WTC11 (cell line): ENCODE results near the gene GREB1. TPM values are rescaled to one million over a fixed set of nuclear protein-coding genes. Genes with fewer than 3 reads are reported as not detected.

Source experiments
- ATAC-seq: fragments of 200-7000 bp; cut with Tn5 transposase; 2 replicates; pipeline ENCODE4 v1.10.0; 2021; ENCODE audit warnings: mild to moderate bottlenecking, moderate library complexity
- CTCF ChIA-PET: fragments of 300-600 bp; sonication (Branson Sonifier 250); formaldehyde crosslinking; loops from one replicate; lab custom pipeline; 2021; ENCODE audit warnings: antibody characterized with exemption; lab: Charles Lee
- POLR2A ChIA-PET: fragments of 350-600 bp; sonication (Branson Sonifier 250); formaldehyde crosslinking; loops from one replicate; lab custom pipeline; 2021; ENCODE audit warnings: antibody characterized with exemption; lab: Charles Lee
- DNase-seq: peaks from one replicate; pipeline ENCODE4 v3.0.0; 2021; ENCODE audit warnings: low spot score
- H3K27ac Mint-ChIP-seq: 2 replicates; pipeline ENCODE4 v1.8.0; 2021; ENCODE audit warnings: mixed read lengths
- H3K27me3 Mint-ChIP-seq: 2 replicates; pipeline ENCODE4 v1.8.0; 2021; ENCODE audit warnings: low read depth, mild to moderate bottlenecking, moderate library complexity, mixed read lengths
- H3K36me3 Mint-ChIP-seq: 2 replicates; pipeline ENCODE4 v1.8.0; 2021; ENCODE audit warnings: mixed read lengths
- H3K4me1 Mint-ChIP-seq: 2 replicates; pipeline ENCODE4 v1.8.0; 2022; ENCODE audit warnings: mixed read lengths
- H3K4me3 Mint-ChIP-seq: 2 replicates; pipeline ENCODE4 v1.8.0; 2021; ENCODE audit warnings: mild to moderate bottlenecking, moderate library complexity, mixed read lengths
- H3K9me3 Mint-ChIP-seq: 2 replicates; pipeline ENCODE4 v1.8.0; 2021; ENCODE audit warnings: mixed read lengths
- ATF1 ChIP-seq: sonication (generic); formaldehyde crosslinking; IDR thresholded peaks from 2 replicates; pipeline ENCODE4 v1.8.1; 2023; ENCODE audit warnings: mild to moderate bottlenecking, moderate library complexity, missing genetic modification reagents
- FOXK1 ChIP-seq: sonication (generic); formaldehyde crosslinking; IDR thresholded peaks from 2 replicates; pipeline ENCODE4 v1.8.0; 2022; ENCODE audit warnings: mild to moderate bottlenecking, moderate library complexity, missing genetic modification reagents
- FOXP4 ChIP-seq: sonication (generic); formaldehyde crosslinking; IDR thresholded peaks from 2 replicates; pipeline ENCODE4 v1.8.0; 2022; ENCODE audit warnings: mild to moderate bottlenecking, missing genetic modification reagents
- MXD4 ChIP-seq: fragments of 250-450 bp; sonication (Bioruptor Pico); IDR thresholded peaks from 2 replicates; pipeline ENCODE4 v1.8.0; 2021; ENCODE audit warnings: mild to moderate bottlenecking, moderate library complexity, borderline replicate concordance
- MYBL2 ChIP-seq: sonication (generic); formaldehyde crosslinking; IDR thresholded peaks from 2 replicates; pipeline ENCODE4 v1.8.1; 2023; ENCODE audit warnings: mild to moderate bottlenecking, moderate library complexity, missing genetic modification reagents
- PRRX2 ChIP-seq: fragments of 250-450 bp; sonication (Bioruptor Pico); IDR thresholded peaks from 2 replicates; pipeline ENCODE4 v1.8.0; 2021; ENCODE audit warnings: mild to moderate bottlenecking
- RORB ChIP-seq: fragments of 250-450 bp; sonication (Bioruptor Pico); IDR thresholded peaks from 2 replicates; pipeline ENCODE4 v1.9.0; 2021; ENCODE audit warnings: mild to moderate bottlenecking
- SMAD4 ChIP-seq: sonication (generic); formaldehyde crosslinking; IDR thresholded peaks from 2 replicates; pipeline ENCODE4 v1.8.0; 2022; ENCODE audit warnings: mild to moderate bottlenecking, missing genetic modification reagents
- TP53 ChIP-seq: sonication (generic); formaldehyde crosslinking; IDR thresholded peaks from 2 replicates; pipeline ENCODE4 v1.8.1; 2023; ENCODE audit warnings: mild to moderate bottlenecking, missing genetic modification reagents
- ZNF121 ChIP-seq: sonication (generic); formaldehyde crosslinking; IDR thresholded peaks from 2 replicates; pipeline ENCODE4 v1.8.0; 2023; ENCODE audit warnings: missing genetic modification reagents
- ZNF281 ChIP-seq: sonication (generic); formaldehyde crosslinking; IDR thresholded peaks from 2 replicates; pipeline ENCODE4 v1.8.0; 2023; ENCODE audit warnings: mild to moderate bottlenecking, missing genetic modification reagents
- ZNF416 ChIP-seq: fragments of 250-450 bp; sonication (Bioruptor Pico); IDR thresholded peaks from 2 replicates; pipeline ENCODE4 v1.9.0; 2021; ENCODE audit warnings: mild to moderate bottlenecking, inconsistent platforms
- total RNA-seq: library from RNA; stranded (reverse); gene quantifications from 3 replicates; pipeline ENCODE4 v1.2.3, GENCODE V29; 2021
- TF ChIP-seq, protein P1 (sequence below): fragments of 250-450 bp; sonication (Bioruptor Pico); IDR thresholded peaks from 2 replicates; pipeline ENCODE4 v1.8.0; 2021; ENCODE audit warnings: mild to moderate bottlenecking
- TF ChIP-seq, protein P2 (sequence below): sonication (generic); formaldehyde crosslinking; IDR thresholded peaks from 2 replicates; pipeline ENCODE4 v1.8.1; 2023; ENCODE audit warnings: mild to moderate bottlenecking, missing genetic modification reagents, borderline replicate concordance
- TF ChIP-seq, protein P3 (sequence below): sonication (generic); formaldehyde crosslinking; IDR thresholded peaks from 2 replicates; pipeline ENCODE4 v1.8.1; 2022; ENCODE audit warnings: low read depth, missing genetic modification reagents, borderline replicate concordance
- TF ChIP-seq, protein P4 (sequence below): sonication (generic); formaldehyde crosslinking; IDR thresholded peaks from 2 replicates; pipeline ENCODE4 v1.8.0; 2022; ENCODE audit warnings: mild to moderate bottlenecking, missing genetic modification reagents

Gene GREB1
- total RNA-seq, 1 experiment from 2014 or later: 35.7 TPM

DNA sequence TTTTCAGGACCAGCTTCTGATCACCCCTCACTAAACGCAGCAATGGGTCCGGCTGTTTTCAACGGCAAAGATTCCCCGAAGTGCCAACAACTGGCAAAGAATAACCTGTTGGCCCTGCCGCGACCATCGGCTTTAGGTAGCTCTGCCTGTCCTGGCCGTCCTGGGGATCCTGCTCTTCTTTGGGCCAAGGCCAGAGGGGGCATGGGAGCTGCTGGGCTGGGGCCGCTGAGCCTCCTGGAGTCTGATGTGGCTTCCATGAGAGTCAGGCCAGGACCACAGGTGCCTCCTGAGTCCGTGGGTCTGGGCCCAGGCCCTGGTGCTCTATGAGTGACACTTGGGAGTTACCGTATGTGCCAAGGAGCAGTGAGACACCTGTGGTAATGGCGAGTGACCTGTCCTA is 46.9 kb downstream of the GREB1 start:
- ATAC-seq (no peak), DNase-seq (no peak)
- ChIA-PET CTCF (interaction anchor here (6.6 to 7.9 kb wide), 2 partner anchors 45 to 99 kb away, joined by 191 to 229 read pairs; partner anchors contain the start of gene GREB1), POLR2A (no interaction called here)
- Mint-ChIP-seq H3K9me3 (no peaks in the 10 kb centered on the region), H3K27me3 (no peaks in the 10 kb centered on the region), H3K27ac (no peak overlapping the region), H3K36me3 (peaks cover 38% of the 10 kb centered on the region), H3K4me1 (peaks cover 33% of the 10 kb centered on the region), H3K4me3 (no peak overlapping the region)
- TF ChIP-seq RORB (CRISPR knock-in tag): no peak
- TF ChIP-seq, protein P1, sequence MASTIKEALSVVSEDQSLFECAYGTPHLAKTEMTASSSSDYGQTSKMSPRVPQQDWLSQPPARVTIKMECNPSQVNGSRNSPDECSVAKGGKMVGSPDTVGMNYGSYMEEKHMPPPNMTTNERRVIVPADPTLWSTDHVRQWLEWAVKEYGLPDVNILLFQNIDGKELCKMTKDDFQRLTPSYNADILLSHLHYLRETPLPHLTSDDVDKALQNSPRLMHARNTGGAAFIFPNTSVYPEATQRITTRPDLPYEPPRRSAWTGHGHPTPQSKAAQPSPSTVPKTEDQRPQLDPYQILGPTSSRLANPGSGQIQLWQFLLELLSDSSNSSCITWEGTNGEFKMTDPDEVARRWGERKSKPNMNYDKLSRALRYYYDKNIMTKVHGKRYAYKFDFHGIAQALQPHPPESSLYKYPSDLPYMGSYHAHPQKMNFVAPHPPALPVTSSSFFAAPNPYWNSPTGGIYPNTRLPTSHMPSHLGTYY: no peak
- TF ChIP-seq ZNF416 (CRISPR knock-in tag): no peak
- no peak for TF ChIP-seq MYBL2 (CRISPR knock-in tag)
- no peak for TF ChIP-seq TP53 (CRISPR knock-in tag)
- no peak for TF ChIP-seq MXD4 (CRISPR knock-in tag)
- TF ChIP-seq, protein P2, sequence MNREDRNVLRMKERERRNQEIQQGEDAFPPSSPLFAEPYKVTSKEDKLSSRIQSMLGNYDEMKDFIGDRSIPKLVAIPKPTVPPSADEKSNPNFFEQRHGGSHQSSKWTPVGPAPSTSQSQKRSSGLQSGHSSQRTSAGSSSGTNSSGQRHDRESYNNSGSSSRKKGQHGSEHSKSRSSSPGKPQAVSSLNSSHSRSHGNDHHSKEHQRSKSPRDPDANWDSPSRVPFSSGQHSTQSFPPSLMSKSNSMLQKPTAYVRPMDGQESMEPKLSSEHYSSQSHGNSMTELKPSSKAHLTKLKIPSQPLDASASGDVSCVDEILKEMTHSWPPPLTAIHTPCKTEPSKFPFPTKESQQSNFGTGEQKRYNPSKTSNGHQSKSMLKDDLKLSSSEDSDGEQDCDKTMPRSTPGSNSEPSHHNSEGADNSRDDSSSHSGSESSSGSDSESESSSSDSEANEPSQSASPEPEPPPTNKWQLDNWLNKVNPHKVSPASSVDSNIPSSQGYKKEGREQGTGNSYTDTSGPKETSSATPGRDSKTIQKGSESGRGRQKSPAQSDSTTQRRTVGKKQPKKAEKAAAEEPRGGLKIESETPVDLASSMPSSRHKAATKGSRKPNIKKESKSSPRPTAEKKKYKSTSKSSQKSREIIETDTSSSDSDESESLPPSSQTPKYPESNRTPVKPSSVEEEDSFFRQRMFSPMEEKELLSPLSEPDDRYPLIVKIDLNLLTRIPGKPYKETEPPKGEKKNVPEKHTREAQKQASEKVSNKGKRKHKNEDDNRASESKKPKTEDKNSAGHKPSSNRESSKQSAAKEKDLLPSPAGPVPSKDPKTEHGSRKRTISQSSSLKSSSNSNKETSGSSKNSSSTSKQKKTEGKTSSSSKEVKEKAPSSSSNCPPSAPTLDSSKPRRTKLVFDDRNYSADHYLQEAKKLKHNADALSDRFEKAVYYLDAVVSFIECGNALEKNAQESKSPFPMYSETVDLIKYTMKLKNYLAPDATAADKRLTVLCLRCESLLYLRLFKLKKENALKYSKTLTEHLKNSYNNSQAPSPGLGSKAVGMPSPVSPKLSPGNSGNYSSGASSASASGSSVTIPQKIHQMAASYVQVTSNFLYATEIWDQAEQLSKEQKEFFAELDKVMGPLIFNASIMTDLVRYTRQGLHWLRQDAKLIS (CRISPR knock-in tag): no peak
- TF ChIP-seq ZNF281 (CRISPR knock-in tag): no peak
- TF ChIP-seq, protein P3, sequence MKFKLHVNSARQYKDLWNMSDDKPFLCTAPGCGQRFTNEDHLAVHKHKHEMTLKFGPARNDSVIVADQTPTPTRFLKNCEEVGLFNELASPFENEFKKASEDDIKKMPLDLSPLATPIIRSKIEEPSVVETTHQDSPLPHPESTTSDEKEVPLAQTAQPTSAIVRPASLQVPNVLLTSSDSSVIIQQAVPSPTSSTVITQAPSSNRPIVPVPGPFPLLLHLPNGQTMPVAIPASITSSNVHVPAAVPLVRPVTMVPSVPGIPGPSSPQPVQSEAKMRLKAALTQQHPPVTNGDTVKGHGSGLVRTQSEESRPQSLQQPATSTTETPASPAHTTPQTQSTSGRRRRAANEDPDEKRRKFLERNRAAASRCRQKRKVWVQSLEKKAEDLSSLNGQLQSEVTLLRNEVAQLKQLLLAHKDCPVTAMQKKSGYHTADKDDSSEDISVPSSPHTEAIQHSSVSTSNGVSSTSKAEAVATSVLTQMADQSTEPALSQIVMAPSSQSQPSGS: no peak
- TF ChIP-seq, protein P4, sequence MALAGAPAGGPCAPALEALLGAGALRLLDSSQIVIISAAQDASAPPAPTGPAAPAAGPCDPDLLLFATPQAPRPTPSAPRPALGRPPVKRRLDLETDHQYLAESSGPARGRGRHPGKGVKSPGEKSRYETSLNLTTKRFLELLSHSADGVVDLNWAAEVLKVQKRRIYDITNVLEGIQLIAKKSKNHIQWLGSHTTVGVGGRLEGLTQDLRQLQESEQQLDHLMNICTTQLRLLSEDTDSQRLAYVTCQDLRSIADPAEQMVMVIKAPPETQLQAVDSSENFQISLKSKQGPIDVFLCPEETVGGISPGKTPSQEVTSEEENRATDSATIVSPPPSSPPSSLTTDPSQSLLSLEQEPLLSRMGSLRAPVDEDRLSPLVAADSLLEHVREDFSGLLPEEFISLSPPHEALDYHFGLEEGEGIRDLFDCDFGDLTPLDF (CRISPR knock-in tag): no peak
- TF ChIP-seq FOXP4 (CRISPR knock-in tag): no peak
- TF ChIP-seq FOXK1: no peak
- no peak for TF ChIP-seq ZNF121 (CRISPR knock-in tag)
- no peak for TF ChIP-seq SMAD4 (CRISPR knock-in tag)
- TF ChIP-seq PRRX2 (CRISPR knock-in tag): no peak
- no peak for TF ChIP-seq ATF1 (CRISPR knock-in tag)
